ENCODE measurements around the gene MYO19.
A peak's percentile ranks its signal among the peaks of the same experiment; 100 is the strongest.
"Not testable (repeated sequence)": the region's sequence is repeated elsewhere in the genome, so short reads cannot be mapped to it uniquely, and the experiment has no call there.

Gene MYO19

GRCh38 chr17:36501351-36501750, 33.3 kb downstream of the MYO19 start:
- no peak for DNase-seq (ENCODE audit: low spot score)

- DNase-seq (ENCODE audit: low spot score), result no peak
These were observed 33.9 kb downstream of the MYO19 start for GRCh38 chr17:36500745-36501225.

- no peak for DNase-seq (ENCODE audit: low spot score)
These were observed 35.9 kb downstream of the MYO19 start for GRCh38 chr17:36498560-36499300.

GRCh38 chr17:36498155-36498554, 36.5 kb downstream of the MYO19 start:
- DNase-seq (ENCODE audit: low spot score), result no peak

GRCh38 chr17:36496018-36496789, 38.5 kb downstream of the MYO19 start:
- no peak for DNase-seq (ENCODE audit: low spot score)

- no peak for DNase-seq (ENCODE audit: low spot score)
These were observed 39.5 kb downstream of the MYO19 start for GRCh38 chr17:36495076-36495578.

GRCh38 chr17:36494674-36495073, 40.0 kb downstream of the MYO19 start:
- no peak for DNase-seq (ENCODE audit: low spot score)

- DNase-seq (ENCODE audit: low spot score), result no peak
These were observed 40.7 kb downstream of the MYO19 start for GRCh38 chr17:36493956-36494355.

GRCh38 chr17:36486204-36487194, 48.2 kb downstream of the MYO19 start, which contains the start of gene ZNHIT3:
Gene ZNHIT3, plus strand, starts transcription at chr17:36486681. Its CDS starts 19 bp downstream, at chr17:36486700.
- DNase-seq (ENCODE audit: low spot score), result peak; percentile 93

GRCh38 chr17:36485805-36486203, 48.9 kb downstream of the MYO19 start:
- no peak for DNase-seq (ENCODE audit: low spot score)

GRCh38 chr17:36485027-36485426, 49.6 kb downstream of the MYO19 start:
- DNase-seq (ENCODE audit: low spot score), result no peak

GRCh38 chr17:36484021-36484420, 50.6 kb downstream of the MYO19 start:
- not testable (repeated sequence) for DNase-seq (ENCODE audit: low spot score)

GRCh38 chr17:36482611-36483504, 51.8 kb downstream of the MYO19 start:
- peak; percentile 86 for DNase-seq (ENCODE audit: low spot score)

GRCh38 chr17:36481829-36482228, 52.8 kb downstream of the MYO19 start:
- DNase-seq (ENCODE audit: low spot score), result no peak

- no peak for DNase-seq (ENCODE audit: low spot score)
These were observed 59.2 kb downstream of the MYO19 start for GRCh38 chr17:36475346-36475970.

GRCh38 chr17:36474571-36474970, 60.1 kb downstream of the MYO19 start:
- DNase-seq (ENCODE audit: low spot score), result no peak

GRCh38 chr17:36470499-36470898, 64.2 kb downstream of the MYO19 start:
- no peak for DNase-seq (ENCODE audit: low spot score)

- no peak for DNase-seq (ENCODE audit: low spot score)
These were observed 64.9 kb downstream of the MYO19 start for GRCh38 chr17:36469733-36470132.

GRCh38 chr17:36468903-36469635, 65.6 kb downstream of the MYO19 start:
- DNase-seq (ENCODE audit: low spot score), result no peak

GRCh38 chr17:36464765-36465088, 69.9 kb downstream of the MYO19 start:
- no peak for DNase-seq (ENCODE audit: low spot score)

All from activated CD4-positive, alpha-beta T cell treated with anti-CD3 and anti-CD28 coated beads, Interleukin-2, Interleukin-4, amounts not matched to agents 100 ng/mL and 50 ng/mL, durations not matched to agents 16 hours and 8 hours (primary cell).